Heart left ventricle (tissue), 13 donors: ENCODE measurements around the gene TIMP1.

Source experiments
- POLR2A ChIP-seq, 2 donors: fragments of 450-650 bp; IDR thresholded peaks; one replicate each; pipeline ENCODE4 v1.6.1; 2017; ENCODE audit warnings: antibody characterized with exemption in 2 of 2, mild to moderate bottlenecking in 2 of 2, moderate library complexity in 2 of 2
- TF ChIP-seq, protein P1 (sequence below), 12 donors: fragments of 200-600 bp; sonication (generic) in 4 of 12; IDR thresholded peaks; one replicate each; pipeline versions ENCODE4 v1.5.0 to v1.8.0; 2018 to 2022; ENCODE audit warnings: antibody characterized with exemption in 12 of 12, mild to moderate bottlenecking in 5 of 12
- donor health status: ischemic (EF 13 %, LVEDD 7.1; RV severe dilation, severe dysfunction).
- donor health status: DM: no; HTN: yes; CAD: no.
- donor health status: DM: no; HTN: no; CAD: no.
- donor health status: ischemic (EF 25% LVEDD 6.9; RV normal size, moderate dysfunction).
- donor health status: ischemic (EF 25% LVEDD 5.7; RV mildly dilated, moderate dysfunction).
- donor health status: ischemic (EF 35%, LVEDD 5.7; RV mildly dilated, moderate dysfunction).
- donor health status: nonischemic (EF 11% LVEDD 7.7; RV severe dilation, severe dysfunction).
- donor health status: DM: yes; HTN: yes; CAD: no.
- donor health status: PGD.
- donor health status: ischemic (EF 29% LVEDD 5.4; RV normal size, mild dysfunction).
- donor health status: nonischemic (EF 23%, LVEDD 6.1; RV moderate dilation, normal function).

DNA sequence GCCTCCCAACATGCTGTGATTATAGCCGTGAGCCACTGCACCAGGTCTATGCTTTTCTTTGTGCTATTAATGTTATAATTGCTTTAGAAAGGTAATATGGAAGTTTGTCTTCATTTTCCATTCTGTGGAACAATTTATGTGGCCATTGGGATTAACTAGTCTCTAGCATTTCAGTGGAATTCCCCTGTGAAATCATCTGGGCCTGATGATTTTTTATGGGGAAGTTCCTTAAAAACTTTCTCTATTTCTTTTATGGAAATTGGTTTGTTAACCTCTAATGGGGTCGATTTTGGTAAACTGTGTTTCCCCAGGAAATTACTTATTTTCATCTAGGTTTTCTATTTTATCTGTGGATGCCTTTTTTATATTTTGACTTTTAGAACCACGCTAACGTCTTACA lies 11.3 kb downstream of the TIMP1 start:
- TF ChIP-seq, protein P1, sequence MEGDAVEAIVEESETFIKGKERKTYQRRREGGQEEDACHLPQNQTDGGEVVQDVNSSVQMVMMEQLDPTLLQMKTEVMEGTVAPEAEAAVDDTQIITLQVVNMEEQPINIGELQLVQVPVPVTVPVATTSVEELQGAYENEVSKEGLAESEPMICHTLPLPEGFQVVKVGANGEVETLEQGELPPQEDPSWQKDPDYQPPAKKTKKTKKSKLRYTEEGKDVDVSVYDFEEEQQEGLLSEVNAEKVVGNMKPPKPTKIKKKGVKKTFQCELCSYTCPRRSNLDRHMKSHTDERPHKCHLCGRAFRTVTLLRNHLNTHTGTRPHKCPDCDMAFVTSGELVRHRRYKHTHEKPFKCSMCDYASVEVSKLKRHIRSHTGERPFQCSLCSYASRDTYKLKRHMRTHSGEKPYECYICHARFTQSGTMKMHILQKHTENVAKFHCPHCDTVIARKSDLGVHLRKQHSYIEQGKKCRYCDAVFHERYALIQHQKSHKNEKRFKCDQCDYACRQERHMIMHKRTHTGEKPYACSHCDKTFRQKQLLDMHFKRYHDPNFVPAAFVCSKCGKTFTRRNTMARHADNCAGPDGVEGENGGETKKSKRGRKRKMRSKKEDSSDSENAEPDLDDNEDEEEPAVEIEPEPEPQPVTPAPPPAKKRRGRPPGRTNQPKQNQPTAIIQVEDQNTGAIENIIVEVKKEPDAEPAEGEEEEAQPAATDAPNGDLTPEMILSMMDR (IDR thresholded peaks at IDR 0.05), result no peak
- TF ChIP-seq POLR2A (IDR thresholded peaks at IDR 0.05), result no peak
